Mucosa of rectum (tissue), 2 donors: Measurements from ENCODE around the gene PPTC7.
"Not testable (repeated sequence)": the region's sequence is repeated elsewhere in the genome, so short reads cannot be mapped to it uniquely, and the experiment has no call there.

Source experiments
- H3K27ac ChIP-seq, 2 donors: one replicate each; pipeline ENCODE4 v1.7.0; 2013; ENCODE audit warnings: inconsistent platforms in 2 of 2, low read depth in 2 of 2, low read length in 2 of 2
- H3K27me3 ChIP-seq, 2 donors: one replicate each; pipeline ENCODE4 v1.7.0; 2013; ENCODE audit warnings: low read length in 2 of 2; ENCODE audit not compliant: control insufficient read depth in 2 of 2, insufficient read depth in 2 of 2
- H3K36me3 ChIP-seq, 2 donors: one replicate each; pipeline ENCODE4 v1.7.0; 2013; ENCODE audit warnings: low read length in 2 of 2; ENCODE audit not compliant: control insufficient read depth in 2 of 2, insufficient read depth in 2 of 2
- H3K4me1 ChIP-seq, 2 donors: one replicate each; pipeline ENCODE4 v1.7.0; 2013; ENCODE audit warnings: low read length in 2 of 2, mild to moderate bottlenecking in 1 of 2; ENCODE audit not compliant: control insufficient read depth in 2 of 2, insufficient read depth in 2 of 2
- H3K4me3 ChIP-seq, 2 donors: one replicate each; pipeline ENCODE4 v1.7.0; 2013; ENCODE audit warnings: low read length in 2 of 2
- H3K9ac ChIP-seq, 2 donors: one replicate each; pipeline ENCODE4 v1.7.0; 2013; ENCODE audit warnings: low read length in 2 of 2, low read depth in 1 of 2, mild to moderate bottlenecking in 1 of 2
- H3K9me3 ChIP-seq, 2 donors: one replicate each; pipeline ENCODE4 v1.7.0; 2013; ENCODE audit warnings: low read length in 2 of 2; ENCODE audit not compliant: control insufficient read depth in 2 of 2
- donor health status: healthy.
- donor health status: Normal muscosa, but diverticular disease.

The PPTC7 gene

DNA sequence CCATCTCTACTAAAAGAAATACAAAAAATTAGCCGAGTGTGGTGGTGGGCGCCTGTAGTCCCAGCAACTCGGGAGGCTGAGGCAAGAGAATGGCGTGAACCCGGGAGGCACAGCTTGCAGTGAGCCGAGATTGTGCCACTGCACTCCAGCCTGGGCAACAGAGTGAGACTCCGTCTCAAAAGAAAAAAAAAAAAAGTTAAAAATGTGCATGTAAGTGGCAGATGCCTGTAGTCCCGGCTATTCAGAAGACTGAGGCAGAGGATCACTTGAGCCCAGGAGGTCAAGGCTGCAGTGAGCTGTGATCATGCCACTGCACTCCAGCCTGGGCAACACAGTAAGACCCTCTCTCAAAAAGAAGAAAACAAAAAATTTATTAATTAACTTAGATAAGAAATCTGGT is 65.1 kb downstream of the PPTC7 start:
- H3K36me3 ChIP-seq, H3K27ac ChIP-seq: not testable (repeated sequence)

DNA sequence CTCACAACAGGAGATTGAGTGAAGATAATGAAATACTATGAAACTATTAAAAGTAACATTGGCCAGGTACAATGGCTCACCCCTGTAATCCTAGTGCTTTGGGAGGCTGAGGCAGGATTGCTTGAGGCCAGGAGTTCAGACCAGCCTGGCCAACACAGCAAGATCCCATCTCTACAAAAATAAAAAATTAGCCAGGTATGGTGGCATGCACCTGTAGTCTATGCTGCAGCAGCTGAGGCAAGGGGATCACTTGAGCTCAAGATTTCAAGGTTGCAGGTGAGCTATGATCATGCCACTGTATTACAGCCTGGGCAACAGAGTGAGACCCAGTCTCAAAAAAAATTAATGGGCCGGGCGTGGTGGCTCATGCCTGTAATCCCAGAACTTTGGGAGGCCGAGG is 66.1 kb downstream of the PPTC7 start:
- Histone ChIP-seq H3K4me3 (no peak overlapping the region), H3K9ac (no peak overlapping the region), H3K4me1 (no peaks in the 10 kb centered on the region), H3K9me3 (no peaks in the 10 kb centered on the region), H3K27ac (no peak overlapping the region), H3K36me3 (no peaks in the 10 kb centered on the region), H3K27me3 (no peaks in the 10 kb centered on the region)

More for the DNA sequence above, 65.1 kb downstream of the PPTC7 start:
- not testable (repeated sequence) for H3K4me3 ChIP-seq, H3K27me3 ChIP-seq, H3K9ac ChIP-seq, H3K9me3 ChIP-seq, H3K4me1 ChIP-seq

DNA sequence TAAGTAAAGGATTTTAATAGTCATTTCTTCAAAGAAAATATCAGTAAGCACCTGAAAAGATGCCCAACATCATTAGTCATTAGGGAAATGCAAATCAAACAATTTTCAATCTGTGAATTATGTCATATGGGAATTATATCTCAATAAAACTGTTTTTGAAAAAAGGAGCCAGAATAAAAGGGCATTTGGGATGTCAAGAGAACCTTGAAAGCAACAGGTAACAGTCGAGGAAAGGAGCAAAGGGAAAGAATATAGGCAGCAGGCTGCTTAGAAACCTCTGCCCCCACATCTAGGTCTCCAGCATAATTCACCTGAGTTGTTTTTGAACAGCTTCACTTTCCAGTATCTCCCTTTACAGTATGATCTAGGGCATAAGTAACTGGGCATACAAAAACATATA is 68.8 kb downstream of the PPTC7 start:
- Histone ChIP-seq H3K27me3 (no peaks in the 10 kb centered on the region), H3K9ac (no peak overlapping the region), H3K4me1 (no peaks in the 10 kb centered on the region), H3K27ac (no peak overlapping the region), H3K9me3 (no peaks in the 10 kb centered on the region), H3K4me3 (no peak overlapping the region), H3K36me3 (no peaks in the 10 kb centered on the region)

DNA sequence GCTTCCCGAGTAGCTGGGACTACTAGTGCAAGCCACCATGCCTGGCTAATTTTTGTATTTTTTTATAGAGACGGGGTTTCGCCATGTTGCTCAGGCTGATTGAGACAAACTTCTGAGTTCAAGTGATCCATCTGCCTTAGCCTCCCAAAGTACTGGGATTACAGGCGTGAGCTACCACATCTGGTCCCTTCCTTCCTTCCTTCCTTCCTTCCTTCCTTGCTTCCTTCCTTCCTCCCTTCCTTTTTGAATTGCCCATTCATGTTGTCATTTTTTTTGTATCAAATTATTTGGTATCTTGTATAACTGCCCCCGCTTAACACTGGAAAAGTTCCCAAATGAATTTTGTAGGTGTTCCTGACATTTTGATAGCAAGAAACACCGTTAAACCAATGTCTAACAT is 69.3 kb downstream of the PPTC7 start:
- H3K9me3 ChIP-seq, result no peaks in the 10 kb centered on the region
- no peak overlapping the region for H3K9ac ChIP-seq
- H3K27me3 ChIP-seq, result no peaks in the 10 kb centered on the region
- no peak overlapping the region for H3K27ac ChIP-seq
- no peaks in the 10 kb centered on the region for H3K4me1 ChIP-seq
- no peaks in the 10 kb centered on the region for H3K36me3 ChIP-seq
- no peak overlapping the region for H3K4me3 ChIP-seq

DNA sequence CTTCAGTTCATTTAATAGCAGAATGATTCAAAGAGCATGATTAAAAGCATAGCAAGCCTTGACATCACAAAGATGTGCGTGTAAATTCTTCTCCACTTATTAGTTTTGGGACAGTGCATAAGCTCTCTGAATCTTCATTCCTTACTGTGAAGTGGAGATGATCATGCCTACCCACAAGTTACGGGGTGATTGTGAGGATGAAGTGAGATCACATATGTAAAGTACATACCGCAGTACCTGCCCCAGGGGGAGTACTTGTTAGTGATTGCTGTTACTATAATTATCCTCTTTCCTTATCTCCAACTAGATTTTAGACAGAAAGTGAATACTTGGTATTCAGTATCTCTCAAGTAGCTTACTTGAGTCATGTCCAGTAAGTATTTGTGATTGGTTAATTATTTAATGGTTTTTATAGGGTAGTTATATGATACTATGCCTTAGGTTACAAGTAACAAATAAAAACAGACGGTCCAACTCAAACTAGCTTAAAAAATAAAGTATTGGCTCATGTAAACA is 75.0 kb downstream of the PPTC7 start:
- Histone ChIP-seq H3K36me3 (no peaks in the 10 kb centered on the region), H3K27me3 (no peaks in the 10 kb centered on the region)

DNA sequence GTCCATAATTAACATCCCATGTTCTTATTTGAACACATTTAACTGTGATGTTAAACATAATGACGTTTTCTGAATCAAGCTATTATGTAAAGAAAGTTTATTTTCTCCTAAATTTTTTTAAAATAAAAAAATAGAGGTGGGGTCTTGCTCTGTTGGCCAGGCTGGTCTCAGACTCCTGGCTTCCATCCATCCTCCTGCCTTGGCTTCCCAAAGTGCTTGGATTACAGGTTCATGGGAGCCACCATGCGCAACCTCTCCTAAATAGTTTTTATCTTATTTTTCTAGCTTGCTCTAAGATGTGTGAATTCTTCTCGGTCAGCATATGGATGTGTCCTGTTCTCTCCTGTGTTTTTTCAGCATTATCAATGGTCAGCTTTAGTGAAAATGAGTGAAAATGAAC is 77.8 kb downstream of the PPTC7 start:
- H3K27me3 ChIP-seq, result no peaks in the 10 kb centered on the region
- H3K4me3 ChIP-seq, result no peak overlapping the region
- no peak overlapping the region for H3K9ac ChIP-seq
- H3K36me3 ChIP-seq, result no peaks in the 10 kb centered on the region
- no peaks in the 10 kb centered on the region for H3K9me3 ChIP-seq
- peaks cover 14 to 16% of the 10 kb centered on the region in 2 donors for H3K4me1 ChIP-seq
- no peak overlapping the region for H3K27ac ChIP-seq

More for the DNA sequence above, 75.0 kb downstream of the PPTC7 start:
- Histone ChIP-seq H3K4me1 (no peaks in the 10 kb centered on the region), H3K4me3 (no peak overlapping the region), H3K27ac (no peak overlapping the region), H3K9me3 (no peaks in the 10 kb centered on the region), H3K9ac (no peak overlapping the region)

DNA sequence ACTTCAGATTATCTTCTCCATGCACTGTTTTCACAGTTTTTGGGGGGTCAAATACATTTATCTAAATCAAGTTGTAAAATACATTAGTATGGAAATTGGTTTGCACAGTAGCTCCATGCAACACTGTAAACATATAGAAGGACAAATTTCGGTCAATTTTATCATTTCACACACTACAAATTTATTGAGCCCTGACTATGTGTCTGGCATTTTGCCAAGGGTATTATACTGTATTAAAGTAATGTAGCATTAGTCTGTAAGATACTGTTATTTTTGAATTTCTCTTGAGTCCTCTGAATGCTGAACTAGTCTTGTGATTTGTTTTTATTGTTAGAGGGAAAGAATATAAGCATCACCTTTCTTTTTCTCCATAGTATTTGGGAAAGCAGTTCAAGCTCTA is 79.7 kb downstream of the PPTC7 start:
- no peak overlapping the region for H3K9ac ChIP-seq
- H3K4me3 ChIP-seq, result no peak overlapping the region
- no peak overlapping the region for H3K27ac ChIP-seq
- no peaks in the 10 kb centered on the region for H3K9me3 ChIP-seq
- H3K36me3 ChIP-seq, result no peaks in the 10 kb centered on the region
- H3K4me1 ChIP-seq, result peaks cover 14 to 19% of the 10 kb centered on the region in 2 donors
- no peaks in the 10 kb centered on the region for H3K27me3 ChIP-seq

DNA sequence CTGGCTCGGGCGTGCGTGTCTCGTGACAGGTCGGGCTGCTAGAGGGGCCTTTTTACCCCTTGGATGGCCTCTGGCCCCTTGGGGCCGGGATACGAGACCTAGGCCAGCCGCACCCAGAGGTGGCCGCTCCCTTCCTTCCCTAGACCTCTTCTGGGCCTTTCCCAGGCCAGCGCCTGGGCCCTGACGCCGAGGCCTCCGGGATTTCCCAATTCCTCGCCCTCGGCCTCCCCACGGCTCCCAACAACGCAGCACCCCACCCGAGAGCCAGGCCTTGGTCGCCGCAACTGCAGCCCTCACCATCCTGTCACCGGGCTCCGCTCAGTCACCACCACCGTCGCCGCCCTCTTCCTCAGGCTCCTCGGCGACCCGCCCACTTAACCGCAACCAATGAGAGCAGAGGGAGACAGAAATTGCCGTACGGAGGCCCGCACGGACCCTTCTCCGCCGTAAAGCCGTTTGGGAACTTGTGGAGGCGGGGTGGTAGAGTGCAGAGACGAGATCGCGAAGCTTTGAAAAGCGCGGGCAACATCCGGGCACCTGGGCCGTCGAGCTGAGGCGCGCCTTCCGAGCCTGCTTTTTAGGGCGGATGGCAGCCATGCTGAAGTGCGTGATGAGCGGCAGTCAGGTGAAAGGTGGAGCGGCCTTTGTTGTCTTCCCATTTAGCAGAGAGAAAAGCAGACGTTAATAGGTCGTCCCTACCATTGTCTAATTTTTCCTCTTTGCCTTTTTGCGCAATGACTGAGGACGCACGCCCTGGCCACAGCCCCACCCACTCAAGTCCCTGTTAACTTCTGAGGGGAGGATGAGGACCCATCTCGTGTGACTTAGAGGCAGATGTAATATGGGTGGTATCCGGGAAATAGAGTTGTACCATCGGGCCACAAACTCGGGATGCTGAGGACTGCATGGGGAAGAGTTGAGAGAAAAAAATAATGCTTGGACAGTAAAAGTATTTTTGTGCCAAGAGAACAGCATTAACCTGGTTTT is 81.1 kb downstream of the PPTC7 start, which contains the start of the genes RAD9B and VPS29:
Gene RAD9B, plus strand, starts transcription at position 580 of the 987 bp plus-strand sequence. Its CDS starts 7 bp downstream, at position 587.
Gene VPS29, minus strand, starts transcription at position 360 of the 987 bp plus-strand sequence. Its CDS starts 60 bp downstream, at position 300.
- H3K9ac ChIP-seq, result peak within 1 kb of the TSS; percentile 90 to 96

DNA sequence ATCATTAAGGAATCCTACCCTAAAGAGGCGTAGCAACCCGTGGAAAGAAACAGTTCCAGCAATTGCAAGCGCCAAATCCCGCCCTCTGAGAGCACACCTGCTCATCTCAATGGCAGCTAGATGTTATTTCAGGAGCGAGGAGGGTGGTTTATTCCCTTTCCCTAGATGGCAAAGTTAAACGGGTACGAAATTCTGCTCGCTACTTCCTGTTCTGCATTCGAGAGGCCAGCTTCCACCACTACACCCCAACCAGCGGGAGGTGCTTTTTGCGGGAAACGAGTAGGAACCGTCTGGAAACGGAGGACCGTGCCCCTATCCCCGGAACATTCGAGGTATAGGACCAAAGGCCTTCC is 81.7 kb downstream of the PPTC7 start:
- Histone ChIP-seq H3K9ac (peak overlapping the region; percentile 90 to 96), H3K4me1 (peaks cover 14 to 19% of the 10 kb centered on the region in 2 donors), H3K36me3 (no peaks in the 10 kb centered on the region), H3K9me3 (no peaks in the 10 kb centered on the region), H3K27ac (peak overlapping the region; percentile 92 to 94), H3K4me3 (peak overlapping the region; percentile 97 to 98), H3K27me3 (no peaks in the 10 kb centered on the region)

More for the DNA sequence above, 81.1 kb downstream of the PPTC7 start, which contains the start of the genes RAD9B and VPS29:
- H3K4me3 ChIP-seq, result peak within 1 kb of the TSS; percentile 97 to 98
- no peaks in the 10 kb centered on the region for H3K36me3 ChIP-seq
- peak within 1 kb of the TSS; percentile 92 to 94 for H3K27ac ChIP-seq
- no peaks in the 10 kb centered on the region for H3K27me3 ChIP-seq
- no peaks in the 10 kb centered on the region for H3K9me3 ChIP-seq
- H3K4me1 ChIP-seq, result peaks cover 14 to 19% of the 10 kb centered on the region in 2 donors

DNA sequence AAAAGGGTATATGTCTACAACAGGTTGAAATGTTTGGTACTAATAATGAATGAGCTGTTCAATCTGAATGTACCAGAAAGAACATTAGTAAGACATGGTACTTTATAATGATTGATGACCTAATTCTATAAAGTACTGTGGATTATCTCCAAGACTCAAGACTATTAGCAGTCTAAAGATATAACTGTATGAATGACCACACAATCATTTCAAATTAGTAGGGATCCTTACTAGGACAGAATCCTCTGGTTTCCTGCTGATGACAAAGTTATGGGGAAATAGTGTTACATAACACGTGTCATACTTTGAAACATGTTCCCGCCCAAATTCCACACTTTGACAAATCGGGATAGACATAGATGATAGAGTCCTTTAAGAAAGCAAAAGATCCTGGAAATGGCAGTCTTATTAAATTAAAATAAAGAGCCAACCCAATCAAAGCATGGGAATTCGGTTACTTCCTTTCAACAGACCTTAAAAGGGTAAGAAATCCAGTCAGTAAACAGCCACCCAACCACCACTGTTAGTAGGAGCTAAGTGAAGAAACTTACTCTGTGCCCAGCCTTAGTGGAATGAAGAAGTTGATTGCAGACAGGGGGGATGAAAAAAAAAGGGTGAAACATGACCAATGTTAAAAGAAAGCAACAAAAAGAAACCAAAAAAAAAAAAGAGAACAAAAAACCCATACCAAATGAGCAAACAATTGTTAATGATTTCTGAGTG is 84.0 kb downstream of the PPTC7 start:
- H3K36me3 ChIP-seq, result peaks cover 12 to 13% of the 10 kb centered on the region in 2 donors
- no peaks in the 10 kb centered on the region for H3K9me3 ChIP-seq
- H3K4me1 ChIP-seq, result peaks cover 14 to 19% of the 10 kb centered on the region in 2 donors
- no peak overlapping the region for H3K4me3 ChIP-seq
- H3K27me3 ChIP-seq, result no peaks in the 10 kb centered on the region
- no peak overlapping the region for H3K9ac ChIP-seq
- no peak overlapping the region for H3K27ac ChIP-seq
